ENCODE measurements around the gene SSUH2.
"Not testable (repeated sequence)": the region's sequence is repeated elsewhere in the genome, so short reads cannot be mapped to it uniquely, and the experiment has no call there.

The SSUH2 gene

GRCh38 chr3:8660175-8661118 lies 15.8 kb upstream of the SSUH2 start:
- TF ChIP-seq ZFX (IDR thresholded peaks at IDR 0.05; ENCODE audit: borderline replicate concordance) (no peak), CTCF (IDR thresholded peaks at IDR 0.05) (no peak)
- H3K27ac ChIP-seq: no peak overlapping the region

- H3K27ac ChIP-seq: no peak overlapping the region
- TF ChIP-seq ZFX (IDR thresholded peaks at IDR 0.05; ENCODE audit: borderline replicate concordance) (no peak), CTCF (IDR thresholded peaks at IDR 0.05) (no peak)
Measured at GRCh38 chr3:8659242-8659641, 14.6 kb upstream of the SSUH2 start.

- no peak overlapping the region for H3K27ac ChIP-seq
- TF ChIP-seq ZFX (IDR thresholded peaks at IDR 0.05; ENCODE audit: borderline replicate concordance): no peak
- TF ChIP-seq CTCF (IDR thresholded peaks at IDR 0.05): no peak
Measured at GRCh38 chr3:8658306-8659212, 14.0 kb upstream of the SSUH2 start.

GRCh38 chr3:8657804-8658305 lies 13.3 kb upstream of the SSUH2 start:
- no peak overlapping the region for H3K27ac ChIP-seq
- no peak for TF ChIP-seq CTCF (IDR thresholded peaks at IDR 0.05)
- no peak for TF ChIP-seq ZFX (IDR thresholded peaks at IDR 0.05; ENCODE audit: borderline replicate concordance)

- no peak overlapping the region for H3K27ac ChIP-seq
- TF ChIP-seq CTCF (IDR thresholded peaks at IDR 0.05) (no peak), ZFX (IDR thresholded peaks at IDR 0.05; ENCODE audit: borderline replicate concordance) (no peak)
Measured at GRCh38 chr3:8656240-8656639, 11.6 kb upstream of the SSUH2 start.

GRCh38 chr3:8655387-8655835 lies 10.8 kb upstream of the SSUH2 start:
- TF ChIP-seq CTCF (IDR thresholded peaks at IDR 0.05) (no peak), ZFX (IDR thresholded peaks at IDR 0.05; ENCODE audit: borderline replicate concordance) (no peak)
- H3K27ac ChIP-seq: no peak overlapping the region

GRCh38 chr3:8654572-8655329 lies 10.2 kb upstream of the SSUH2 start:
- not testable (repeated sequence) for H3K27ac ChIP-seq

All from 22Rv1 (cell line).